WI38 (cell line): ENCODE results near the gene UBXN7.
"Not testable (repeated sequence)": the region's sequence is repeated elsewhere in the genome, so short reads cannot be mapped to it uniquely, and the experiment has no call there.

Experiments used
- H3K4me3 ChIP-seq: 2 replicates; pipeline ENCODE4 v1.5.1; 2011; ENCODE audit warnings: low read depth, mild to moderate bottlenecking, control low read depth, low read length
- TF ChIP-seq, protein P1 (sequence below): IDR thresholded peaks from 2 replicates; pipeline ENCODE4 v1.5.1; 2012; ENCODE audit warnings: low read depth, mild to moderate bottlenecking, control low read depth, low read length

UBXN7 gene

DNA sequence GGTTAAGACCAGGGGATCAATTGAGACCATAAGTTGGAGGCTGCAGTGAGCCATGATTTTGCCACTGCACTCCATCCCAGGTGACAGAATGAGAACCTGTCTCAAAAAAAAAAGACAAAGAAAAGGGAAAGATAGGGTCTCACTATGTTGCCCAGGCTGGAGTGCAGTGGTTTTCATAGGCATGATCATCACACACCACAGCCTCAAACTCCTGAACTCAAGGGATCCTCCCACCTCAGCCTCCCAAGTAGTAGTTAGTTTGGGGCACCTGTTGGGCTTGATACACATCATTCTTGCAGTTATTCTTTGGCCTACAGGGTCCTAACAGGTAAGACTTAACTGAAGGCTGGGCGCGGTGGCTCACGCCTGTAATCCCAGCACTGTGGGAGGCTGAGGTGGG is 42.1 kb downstream of the UBXN7 start:
- no peak overlapping the region for H3K4me3 ChIP-seq
- TF ChIP-seq, protein P1, sequence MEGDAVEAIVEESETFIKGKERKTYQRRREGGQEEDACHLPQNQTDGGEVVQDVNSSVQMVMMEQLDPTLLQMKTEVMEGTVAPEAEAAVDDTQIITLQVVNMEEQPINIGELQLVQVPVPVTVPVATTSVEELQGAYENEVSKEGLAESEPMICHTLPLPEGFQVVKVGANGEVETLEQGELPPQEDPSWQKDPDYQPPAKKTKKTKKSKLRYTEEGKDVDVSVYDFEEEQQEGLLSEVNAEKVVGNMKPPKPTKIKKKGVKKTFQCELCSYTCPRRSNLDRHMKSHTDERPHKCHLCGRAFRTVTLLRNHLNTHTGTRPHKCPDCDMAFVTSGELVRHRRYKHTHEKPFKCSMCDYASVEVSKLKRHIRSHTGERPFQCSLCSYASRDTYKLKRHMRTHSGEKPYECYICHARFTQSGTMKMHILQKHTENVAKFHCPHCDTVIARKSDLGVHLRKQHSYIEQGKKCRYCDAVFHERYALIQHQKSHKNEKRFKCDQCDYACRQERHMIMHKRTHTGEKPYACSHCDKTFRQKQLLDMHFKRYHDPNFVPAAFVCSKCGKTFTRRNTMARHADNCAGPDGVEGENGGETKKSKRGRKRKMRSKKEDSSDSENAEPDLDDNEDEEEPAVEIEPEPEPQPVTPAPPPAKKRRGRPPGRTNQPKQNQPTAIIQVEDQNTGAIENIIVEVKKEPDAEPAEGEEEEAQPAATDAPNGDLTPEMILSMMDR: no peak

DNA sequence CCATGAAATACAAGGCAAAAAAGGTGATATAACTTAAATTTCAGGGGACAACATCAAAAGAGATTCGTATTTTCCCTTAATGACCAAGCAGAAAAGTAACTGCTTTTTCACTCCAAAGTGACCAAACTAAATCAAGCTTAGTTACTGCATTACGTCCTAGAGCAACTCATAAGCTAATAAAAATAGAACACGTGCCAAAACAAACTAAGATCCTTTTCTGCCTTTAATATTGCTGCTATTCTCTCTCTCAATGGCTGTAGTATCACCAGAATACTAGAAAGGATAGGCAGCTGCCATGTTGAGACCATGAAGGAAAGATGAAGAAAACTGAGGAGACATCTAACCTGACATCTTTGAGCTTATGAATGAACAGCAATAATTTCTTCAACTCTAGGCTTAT is 43.3 kb downstream of the UBXN7 start:
- no peak overlapping the region for H3K4me3 ChIP-seq
- TF ChIP-seq, protein P1: no peak

DNA sequence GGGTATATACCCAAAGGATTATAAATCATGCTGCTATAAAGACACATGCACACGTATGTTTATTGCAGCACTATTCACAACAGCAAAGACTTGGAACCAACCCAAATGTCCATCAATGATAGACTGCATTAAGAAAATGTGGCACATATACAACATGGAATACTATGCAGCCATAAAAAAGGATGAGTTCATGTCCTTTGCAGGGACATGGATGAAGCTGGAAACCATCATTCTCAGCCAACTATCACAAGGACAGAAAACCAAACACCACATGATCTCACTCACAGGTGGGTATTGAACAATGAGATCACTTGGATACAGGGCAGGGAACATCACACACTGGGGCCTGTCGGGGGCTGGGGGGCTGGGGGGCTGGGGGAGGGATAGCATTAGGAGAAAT is 44.3 kb downstream of the UBXN7 start:
- H3K4me3 ChIP-seq: not testable (repeated sequence)

DNA sequence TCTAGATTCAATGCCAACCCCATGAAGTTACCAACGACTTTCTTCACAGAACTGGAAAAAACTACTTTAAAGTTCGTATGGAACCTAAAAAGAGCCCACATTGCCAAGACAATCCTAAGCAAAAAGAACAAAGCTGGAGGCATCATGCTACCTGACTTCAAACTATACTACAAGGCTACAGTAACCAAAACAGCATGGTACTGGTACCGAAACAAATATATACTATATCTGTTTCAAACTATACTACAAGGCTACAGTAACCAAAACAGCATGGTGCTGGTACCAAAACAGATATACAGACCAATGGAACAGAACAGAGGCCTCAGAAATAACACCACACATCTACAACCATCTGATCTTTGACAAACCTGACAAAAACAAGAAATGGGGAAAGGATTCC is 45.4 kb downstream of the UBXN7 start:
- H3K4me3 ChIP-seq: not testable (repeated sequence)

DNA sequence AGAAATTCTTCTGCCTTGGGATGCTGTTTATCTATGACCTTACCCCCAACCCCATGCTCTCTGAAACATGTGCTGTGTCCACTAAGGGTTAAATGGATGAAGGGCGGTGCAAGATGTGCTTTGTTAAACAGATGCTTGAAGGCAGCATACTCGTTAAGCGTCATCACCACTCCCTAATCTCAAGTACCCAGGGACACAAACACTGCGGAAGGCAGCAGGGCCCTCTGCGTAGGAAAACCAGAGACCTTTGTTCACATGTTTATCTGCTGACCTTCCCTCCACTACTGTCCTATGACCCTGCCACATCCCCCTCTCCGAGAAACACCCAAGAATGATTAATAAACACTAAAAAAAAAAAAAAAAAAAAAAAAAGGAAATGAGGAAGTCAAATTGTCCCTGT is 46.2 kb downstream of the UBXN7 start:
- H3K4me3 ChIP-seq: not testable (repeated sequence)

DNA sequence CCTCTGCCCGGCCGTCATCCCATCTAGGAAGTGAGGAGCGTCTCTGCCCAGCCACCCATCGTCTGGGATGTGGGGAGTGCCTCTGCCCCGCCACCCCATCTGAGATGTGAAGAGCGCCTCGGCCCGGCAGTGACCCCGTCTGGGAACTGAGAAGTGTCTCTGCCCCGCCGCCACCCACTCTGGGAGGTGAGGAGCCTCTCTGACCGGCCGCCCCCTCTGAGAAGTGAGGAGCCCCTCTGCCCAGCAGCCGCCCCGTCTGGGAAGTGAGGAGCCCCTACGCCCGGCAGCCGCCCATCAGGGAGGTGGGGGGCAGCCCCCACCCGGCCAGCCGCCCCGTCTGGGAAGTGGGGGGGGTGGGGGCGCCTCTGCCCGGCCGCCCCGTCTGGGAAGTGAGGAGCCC is 46.8 kb downstream of the UBXN7 start:
- not testable (repeated sequence) for H3K4me3 ChIP-seq

DNA sequence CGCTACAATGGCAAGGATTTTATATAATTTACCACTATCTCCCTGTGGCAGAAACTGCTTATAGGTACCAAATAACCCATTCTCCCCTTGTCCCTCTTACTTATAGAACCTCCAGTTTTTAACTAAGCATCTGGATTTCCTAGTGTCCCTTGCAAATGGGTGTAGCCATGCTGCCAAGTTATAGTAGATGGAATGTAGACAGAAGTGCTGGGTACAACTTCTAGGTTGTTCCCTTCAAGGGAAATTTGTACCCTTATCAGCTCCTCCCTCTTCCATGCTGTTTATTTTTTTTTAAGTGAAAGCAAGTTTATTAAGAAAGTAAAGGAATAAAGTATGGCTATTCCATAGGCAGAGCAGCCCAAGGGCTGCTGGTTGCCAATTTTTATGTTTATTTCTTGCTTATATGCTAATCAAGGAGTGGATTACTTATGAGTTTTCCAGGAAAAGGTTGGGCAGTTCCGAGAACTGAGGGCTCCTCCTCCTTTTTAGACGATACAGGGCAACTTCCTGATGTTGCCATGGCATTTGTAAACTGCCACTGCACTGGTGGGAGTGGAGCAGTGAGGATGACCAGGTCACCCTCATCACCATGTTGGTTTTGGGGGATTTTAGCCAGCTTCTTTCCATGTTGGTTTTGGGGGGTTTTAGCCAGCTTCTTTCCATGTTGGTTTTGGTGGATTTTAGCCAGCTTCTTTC is 53.9 kb downstream of the UBXN7 start:
- TF ChIP-seq, protein P1: no peak
- no peak overlapping the region for H3K4me3 ChIP-seq

DNA sequence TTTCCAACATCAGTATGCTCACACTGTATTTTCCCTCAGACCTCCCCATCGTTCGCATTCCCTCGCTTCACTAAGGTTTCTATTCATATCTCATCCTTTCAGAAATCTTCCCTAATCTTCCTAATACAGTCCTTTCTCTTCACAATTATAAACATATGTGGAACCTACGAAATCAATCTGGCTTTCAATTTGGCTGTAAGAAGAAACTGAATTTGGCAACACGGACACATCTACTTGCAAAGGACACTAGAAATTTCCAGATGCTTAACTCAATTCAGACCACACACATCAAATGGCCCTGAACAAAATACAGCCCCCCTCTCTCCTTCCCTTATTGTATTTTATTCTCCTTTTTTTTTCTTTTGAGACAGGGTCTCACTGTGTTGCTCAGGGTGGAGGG is 54.9 kb downstream of the UBXN7 start:
- TF ChIP-seq, protein P1: no peak
- no peak overlapping the region for H3K4me3 ChIP-seq

DNA sequence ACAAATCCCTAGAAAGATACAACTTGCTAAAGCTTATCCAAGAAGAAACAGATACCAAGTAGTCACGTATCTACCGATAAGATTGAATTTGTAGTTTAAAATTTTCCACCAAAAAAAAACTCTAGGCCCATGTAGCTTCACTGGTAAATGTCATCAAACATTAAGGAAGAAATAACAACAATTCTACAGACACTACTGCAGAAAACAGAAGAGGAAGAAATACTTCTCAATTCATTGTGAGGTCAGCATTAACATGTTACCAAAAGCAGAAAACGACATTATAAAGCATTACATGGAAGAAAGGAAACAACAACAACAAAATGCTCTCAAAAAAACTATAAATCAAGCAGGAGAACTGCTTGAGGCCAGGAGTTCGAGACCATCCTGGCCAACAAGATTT is 66.5 kb downstream of the UBXN7 start:
- no peak overlapping the region for H3K4me3 ChIP-seq
- TF ChIP-seq, protein P1: no peak

DNA sequence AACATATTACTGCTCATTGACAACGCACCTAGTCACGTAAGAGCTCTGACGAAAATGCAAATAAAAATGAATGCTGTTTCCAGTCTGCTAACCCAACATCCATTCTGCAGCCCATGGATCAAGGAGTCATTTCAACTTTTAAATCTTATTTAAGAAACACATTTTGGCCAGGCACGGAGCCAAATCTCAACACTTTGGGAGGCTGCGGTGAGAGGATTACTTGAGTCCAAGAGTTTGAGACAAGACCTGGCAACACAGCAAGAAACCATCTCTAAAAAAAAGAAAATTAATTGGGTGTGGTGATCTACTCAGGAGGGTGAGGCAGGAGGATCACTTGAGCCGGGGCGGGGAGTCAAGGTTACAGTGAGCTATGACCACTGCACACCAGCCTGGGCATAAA is 71.6 kb downstream of the UBXN7 start:
- no peak overlapping the region for H3K4me3 ChIP-seq
- TF ChIP-seq, protein P1: no peak

DNA sequence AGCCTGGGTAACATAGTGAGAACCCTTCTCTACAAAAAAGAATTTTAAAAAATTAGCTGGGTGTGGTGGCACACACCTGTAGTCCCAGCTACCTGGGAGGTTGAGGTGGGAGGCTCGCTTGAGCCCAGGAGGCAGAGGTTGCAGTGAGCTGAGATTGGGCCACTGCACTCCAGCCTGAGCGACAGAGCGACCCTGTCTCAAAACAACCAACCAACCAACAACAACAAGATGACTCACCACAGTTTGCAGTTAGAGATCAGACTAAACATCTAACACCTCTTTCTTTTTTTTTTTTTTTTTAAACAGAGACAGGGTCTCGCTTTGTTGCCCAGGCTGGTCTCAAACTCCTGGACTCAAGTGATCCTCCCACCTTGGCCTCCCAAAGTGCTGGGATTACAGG is 73.7 kb downstream of the UBXN7 start:
- not testable (repeated sequence) for H3K4me3 ChIP-seq
